NCI-H146 (cell line): ENCODE data around the gene ELL.

Experiments
- DNase-seq: peaks from one replicate; lab custom pipeline; 2025; lab: John Stamatoyannopoulos, UW

ELL gene

DNA sequence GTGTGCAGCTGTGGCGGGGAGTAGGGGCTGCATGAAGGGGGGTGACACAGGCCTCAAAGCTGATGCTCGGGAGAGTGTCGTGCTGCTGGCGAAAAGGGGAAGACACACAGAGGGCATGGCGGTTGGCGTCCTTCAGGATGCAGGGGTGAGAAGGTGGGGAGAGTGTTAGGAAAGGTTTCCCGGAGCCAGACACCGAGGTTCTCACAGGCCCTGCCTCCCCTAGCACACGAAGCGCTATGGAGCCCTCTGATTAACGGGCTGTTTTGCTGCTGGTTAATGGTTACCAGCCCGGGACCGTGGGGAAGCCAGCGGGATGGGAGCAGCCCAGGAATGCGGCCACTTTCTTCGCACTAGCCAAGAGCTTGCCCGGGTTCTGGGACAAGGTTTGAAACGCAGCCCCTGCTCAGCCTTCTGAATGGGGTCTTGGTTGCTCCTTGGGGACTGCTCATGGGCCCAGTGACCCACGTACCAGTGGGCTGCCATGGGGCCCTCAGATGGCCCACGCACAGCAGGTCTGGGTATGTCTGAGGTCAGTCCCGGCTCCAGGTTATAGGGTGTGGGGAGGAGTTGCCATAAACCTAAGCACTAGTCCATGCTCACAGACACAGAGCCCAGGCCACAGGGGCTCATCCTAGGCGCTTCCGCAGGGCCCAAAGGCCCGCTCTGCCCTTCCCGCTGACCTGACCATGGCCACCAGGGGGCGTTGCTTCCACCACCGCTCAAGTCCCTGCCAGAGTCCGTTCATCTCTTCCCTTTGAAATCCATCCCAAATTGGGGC lies 52.6 kb downstream of the ELL start:
- DNase-seq: peak; percentile 30

DNA sequence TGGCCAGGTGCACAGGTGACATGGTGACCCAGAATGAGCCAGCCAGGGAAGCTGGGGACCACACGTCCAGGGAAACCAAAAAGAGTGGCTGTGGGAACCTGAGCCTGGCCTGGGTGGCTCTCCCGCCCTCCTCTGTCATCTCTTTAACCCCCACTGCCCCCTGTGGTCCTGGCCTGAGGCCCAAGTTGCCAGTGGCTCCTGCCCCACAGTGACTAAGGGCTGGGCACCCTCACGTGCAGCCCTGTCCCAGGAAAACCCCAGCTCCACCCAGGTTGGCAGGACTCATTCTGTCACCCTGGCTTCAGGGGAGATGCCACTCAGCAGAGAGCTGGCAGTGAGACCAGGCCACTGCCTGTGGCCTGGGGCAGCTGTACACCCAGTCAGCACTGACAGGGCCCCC lies 53.4 kb downstream of the ELL start:
- DNase-seq: no peak

DNA sequence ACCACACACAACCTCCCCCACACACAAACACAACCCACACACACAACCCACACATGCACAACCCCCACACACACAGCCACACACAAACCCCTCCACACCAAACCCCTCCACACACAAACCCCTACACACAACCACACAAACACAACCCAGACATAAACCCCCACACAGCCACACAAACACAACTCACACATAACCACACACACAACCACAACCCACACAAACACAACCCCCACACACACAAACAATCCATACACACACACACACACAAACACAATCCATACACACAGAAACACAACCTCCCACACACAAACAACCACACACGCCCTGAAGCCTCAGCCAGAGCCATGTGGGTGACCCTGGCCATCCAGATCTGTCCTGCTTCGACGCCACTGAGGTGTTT lies 53.9 kb downstream of the ELL start:
- DNase-seq: no peak

DNA sequence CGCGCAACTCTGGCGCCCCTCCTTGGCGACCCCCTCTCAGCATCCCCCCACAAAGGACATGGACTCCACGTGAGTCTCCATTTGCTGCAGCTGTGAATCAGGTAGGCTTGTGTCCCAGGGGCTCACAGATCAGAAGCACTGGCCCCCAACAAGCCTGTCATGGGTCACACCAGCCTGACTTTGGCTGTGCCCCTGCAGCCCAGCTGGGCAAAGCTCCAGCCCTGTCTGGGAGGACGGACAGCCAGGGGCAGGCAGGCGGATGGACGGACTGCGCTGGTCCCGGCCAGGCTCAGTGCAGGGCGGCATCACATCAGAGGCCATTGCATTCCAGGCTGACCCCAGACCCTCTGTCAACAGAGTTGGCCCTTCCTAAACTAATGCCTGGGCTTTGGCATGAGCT lies 55.5 kb downstream of the ELL start:
- DNase-seq: no peak

DNA sequence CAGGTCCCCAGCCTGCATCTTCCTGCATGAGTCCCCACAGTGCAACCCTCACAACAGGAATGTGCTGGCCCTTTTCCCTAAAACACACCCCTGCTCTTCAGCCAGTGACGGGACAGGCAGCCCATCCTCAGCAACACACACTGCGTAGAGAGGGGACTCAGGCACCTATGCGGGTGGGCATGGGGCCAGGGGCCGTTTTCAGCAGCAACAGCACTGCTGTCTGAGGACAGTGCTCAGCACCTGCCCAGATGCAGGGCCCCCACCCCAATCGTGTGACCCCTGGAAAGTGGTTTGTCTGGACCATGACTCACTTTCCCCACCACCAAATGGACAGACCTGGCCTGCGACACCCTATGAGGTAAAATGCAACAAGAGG lies 55.9 kb downstream of the ELL start:
- DNase-seq: no peak

DNA sequence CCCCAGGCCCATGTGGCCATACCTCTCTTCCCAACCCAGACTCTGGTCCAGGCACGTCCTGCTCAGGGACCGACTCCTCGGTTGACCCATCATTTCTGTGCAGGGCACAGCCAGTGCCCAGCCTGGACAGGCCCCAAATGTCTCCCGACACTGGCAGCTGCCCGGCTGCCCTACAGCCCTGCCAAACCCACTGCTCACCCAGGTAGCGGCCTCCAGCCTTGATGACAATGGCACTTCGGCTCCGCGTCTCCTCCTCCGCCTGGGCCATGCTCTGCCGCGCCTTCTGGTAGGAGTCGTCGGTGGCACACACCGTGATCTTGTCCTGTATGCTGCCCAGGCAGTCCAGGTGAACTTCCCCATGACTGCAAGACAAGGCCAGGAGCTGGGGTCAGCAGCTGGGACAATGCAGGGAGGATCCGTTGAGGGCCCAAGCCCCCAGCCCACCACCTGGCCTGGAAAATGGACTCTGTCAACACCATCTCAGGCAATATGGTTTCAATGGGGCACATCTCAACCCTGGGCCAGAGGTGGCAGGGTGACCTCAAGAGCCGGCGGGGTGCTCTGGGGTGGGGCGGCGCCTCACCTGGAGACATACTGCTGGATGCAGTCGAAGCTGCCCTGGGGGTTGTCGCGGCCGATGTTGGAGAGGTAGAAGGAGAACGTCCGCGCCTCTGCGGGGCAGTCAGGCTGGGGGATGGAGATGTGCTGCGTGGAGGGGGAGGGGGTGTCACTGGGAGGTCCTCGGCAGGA lies 56.5 kb downstream of the ELL start:
- DNase-seq: no peak

DNA sequence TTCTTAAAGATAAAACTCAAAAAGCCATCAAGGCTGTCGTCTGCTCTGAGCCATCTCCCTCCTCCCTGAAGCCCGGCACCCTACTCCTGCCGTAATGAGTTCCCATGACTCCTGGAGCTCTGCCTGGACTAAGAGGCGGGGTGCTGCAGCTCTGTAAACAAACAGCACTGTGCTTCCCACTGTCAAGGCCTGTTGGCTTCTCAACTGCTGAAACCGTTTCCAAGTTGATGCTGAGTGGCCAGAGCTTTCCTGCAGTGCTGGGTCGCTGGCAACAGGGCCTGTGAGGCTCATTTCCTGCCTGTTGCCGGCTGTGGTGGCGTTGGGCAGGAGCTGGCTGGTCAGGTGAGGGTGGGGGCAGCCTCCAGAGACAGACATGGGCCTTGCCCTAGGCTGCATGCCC lies 57.2 kb downstream of the ELL start:
- DNase-seq: peak; percentile 79

DNA sequence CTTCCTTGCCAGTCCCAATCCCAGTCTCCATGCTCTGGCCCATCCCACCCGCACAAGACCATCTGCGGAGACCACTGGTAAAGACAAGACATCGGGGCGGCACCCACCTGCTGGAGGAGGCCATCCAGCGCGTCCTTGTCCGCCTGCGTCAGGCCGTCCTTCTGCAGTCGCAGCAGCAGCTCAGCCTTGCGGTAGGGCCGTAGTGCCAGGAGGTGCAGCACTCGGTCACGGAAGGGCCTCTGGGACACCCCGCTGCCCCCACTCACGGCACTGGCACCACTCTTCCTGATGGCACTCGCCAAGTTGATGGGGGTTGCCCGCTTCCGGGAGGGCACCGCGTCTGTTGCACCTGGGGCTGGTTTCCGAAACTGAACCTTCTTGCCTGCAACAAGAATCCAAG lies 60.4 kb downstream of the ELL start:
- DNase-seq: no peak

DNA sequence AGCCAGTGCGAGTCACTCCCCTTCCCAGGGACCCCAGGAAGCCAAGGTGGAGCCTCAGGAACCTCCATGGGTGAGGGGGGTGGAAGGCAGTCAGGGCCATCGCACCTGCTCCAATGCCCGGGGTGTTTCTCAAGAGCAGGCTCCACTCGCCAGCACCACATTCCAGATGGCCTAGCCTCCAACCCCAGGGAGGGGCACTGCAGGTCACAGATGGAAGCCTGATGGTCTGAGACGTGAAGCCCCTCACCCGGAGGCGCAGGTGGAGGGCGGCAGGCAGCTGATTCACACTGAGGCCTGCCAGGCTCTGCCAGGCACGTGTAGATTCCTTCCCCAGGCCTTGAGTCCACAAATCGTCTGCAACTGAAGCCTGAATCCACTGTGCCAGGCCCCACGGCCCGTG lies 61.0 kb downstream of the ELL start:
- DNase-seq: no peak

DNA sequence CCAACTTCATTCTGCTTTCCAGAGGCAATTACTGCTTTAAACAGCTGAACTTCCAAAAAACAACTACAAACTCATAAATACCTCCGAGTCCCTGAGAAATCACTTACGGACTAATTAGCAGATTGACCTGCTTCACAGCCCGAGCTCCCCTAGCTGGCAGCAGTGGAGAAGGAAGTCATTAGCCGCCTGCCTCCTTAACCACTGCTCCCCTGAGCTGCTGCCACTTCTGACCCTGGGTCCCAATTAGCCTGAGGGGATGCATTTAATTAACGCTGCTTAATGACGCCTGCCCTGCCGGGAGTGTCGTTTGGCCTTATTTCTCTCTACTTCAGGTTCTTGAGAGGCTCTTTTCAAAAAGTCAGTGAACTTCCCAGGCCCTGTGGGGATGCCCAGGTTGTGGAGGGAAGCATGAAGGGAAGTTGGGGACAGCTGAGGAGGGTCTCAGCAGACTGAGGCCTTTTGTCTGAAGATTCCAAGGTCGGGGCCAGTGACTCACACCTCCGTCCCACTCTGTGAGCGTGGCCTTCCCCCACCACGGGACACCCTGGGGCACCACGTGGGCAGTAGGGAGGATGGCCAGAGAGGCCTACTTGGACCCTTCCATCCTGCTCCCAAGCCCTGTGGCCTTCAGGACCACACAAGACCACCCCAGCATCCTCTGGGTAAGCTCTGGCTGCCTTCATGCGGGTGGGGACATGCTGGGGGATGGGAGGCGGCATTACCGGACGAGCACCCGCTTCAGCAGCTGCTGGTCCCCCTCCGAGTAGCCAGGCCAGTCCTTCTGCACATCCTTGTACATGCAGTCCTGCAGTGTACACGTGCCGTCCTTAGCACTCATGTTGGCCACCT lies 64.2 kb downstream of the ELL start:
- DNase-seq: peak; percentile 18

DNA sequence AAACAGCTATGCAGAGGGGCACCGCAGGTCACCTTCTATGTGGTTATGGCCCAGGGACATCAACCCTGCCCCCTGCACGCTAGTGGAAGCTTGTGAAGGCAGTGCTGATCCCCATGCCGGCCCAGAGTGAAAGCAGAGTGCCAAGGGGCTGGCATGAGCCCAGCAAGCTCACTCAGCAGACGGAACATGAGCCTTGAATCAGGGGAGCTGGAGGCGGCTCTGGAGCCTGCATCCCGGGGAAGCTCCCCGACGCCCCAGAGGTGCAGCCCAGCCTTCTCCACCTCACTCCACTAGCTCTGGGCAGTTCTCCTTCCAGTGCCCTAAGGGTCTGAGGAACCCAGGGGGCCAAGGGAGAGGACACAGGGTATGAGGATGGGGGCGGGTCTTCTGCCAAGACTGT lies 64.9 kb downstream of the ELL start:
- no peak for DNase-seq

DNA sequence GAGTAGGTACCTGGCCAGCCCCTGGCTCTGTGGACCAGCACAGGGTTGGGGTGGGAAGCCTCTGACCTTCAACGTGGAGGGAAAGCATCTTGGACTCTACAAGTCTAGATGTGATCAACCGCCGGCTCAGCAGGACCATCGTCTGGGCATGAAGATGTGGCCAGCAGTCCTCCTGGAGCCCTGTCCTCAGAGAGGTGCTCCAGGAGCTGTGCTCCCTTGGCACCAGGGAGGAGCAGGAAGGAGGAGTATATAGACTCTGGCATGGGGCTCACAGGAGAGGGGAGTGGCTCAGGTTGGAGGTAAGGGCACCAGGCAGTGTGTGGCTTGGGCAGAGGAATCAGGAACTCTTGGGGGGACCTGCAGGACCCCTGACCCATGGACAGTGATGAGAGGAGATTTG lies 65.6 kb downstream of the ELL start:
- DNase-seq: no peak

DNA sequence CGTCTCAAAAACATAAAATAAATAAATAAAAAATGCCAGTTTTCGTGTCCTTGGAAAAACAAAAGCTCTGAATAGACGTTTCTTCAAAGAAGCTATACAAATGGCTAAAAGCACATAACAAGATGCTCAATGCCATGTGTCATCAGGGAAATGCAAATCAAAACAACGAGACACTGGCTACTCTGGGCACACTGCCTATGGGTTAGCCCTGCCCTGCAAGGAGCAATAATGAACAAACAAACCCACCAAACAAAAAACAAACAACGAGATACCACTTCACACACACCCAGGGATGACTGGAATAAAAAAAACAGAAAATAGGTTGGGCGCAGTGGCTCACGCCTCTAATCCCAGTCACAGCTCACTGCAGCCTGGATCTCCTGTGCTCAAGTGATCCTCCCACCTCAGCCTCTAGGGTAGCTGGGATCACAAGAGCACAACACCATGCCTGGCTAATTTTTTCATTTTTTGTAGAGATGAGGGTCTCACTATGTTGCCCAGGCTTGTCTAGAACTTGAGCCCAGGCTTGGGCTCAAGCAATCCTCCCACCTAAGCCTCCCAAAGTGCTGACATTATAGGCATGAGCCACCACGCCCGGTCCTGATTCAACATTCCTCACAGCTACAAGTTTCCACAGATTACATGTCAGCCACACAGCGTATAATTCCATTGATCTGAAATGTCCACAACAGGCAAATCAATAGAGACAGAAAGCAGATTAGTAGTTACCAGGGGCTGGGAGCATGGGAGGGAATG lies 68.4 kb downstream of the ELL start:
- no peak for DNase-seq

DNA sequence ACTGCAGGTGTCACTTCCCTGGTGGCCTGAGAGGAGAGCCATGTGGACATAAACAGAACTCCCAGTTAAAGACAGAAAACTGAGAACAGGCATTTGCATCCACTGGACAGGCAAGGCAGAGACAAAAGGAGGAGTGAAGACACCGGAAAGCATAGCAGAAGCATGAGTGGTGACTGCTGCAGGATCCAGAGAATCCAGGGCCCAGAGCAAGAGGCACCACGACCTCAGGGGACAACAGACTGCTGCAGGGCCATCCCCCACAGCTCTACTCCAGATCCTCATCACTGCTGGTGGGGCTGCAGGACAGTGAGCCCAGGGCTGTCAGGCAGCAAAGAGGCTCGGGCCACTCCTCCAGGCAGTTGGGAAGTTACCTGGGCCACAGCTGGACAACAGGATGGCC lies 69.5 kb downstream of the ELL start:
- no peak for DNase-seq

DNA sequence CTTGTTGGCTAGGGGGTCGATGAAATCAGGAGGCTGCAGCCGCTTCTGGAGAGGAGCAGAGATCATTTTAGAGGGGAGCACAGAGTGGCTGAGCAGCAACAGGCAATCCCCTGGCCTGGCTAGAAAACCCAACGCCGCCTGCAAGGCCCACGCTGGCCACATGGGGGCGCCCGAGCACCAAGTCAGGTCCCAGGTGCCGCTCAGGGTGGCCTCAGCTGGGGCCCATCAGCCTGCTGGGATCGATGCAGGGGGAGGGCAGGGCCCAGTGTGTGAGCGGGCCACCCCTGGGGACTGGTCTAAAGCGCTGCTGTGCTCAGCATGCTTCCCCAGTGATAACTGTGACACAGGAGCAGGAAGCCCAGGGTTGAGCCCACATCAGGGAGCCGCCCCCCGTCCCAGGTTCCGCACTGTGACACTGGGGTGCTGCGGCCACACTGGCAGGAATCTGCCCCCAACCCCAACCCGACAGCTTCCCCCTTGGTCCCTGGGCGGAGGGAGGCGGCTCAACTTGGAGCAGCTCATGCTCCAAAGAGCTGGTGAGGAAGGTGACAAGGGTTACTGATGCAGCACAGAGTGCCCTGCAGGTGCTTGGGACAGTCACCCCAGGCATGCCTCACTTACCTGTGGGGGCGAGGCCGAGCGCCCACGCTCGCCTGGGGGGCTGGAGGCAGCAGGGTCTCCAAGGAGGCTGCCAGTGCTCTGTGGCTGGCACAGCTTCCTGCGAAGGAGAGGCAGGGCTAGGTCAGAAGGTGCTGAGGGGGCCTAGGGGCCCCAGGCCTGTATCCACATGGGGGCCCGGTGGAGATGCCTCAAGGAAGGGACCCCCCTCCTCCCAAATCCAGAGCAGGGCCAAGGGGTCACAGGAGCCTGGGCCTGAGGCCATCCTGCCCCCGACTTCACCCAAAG lies 70.7 kb downstream of the ELL start:
- peak; percentile 85 for DNase-seq

DNA sequence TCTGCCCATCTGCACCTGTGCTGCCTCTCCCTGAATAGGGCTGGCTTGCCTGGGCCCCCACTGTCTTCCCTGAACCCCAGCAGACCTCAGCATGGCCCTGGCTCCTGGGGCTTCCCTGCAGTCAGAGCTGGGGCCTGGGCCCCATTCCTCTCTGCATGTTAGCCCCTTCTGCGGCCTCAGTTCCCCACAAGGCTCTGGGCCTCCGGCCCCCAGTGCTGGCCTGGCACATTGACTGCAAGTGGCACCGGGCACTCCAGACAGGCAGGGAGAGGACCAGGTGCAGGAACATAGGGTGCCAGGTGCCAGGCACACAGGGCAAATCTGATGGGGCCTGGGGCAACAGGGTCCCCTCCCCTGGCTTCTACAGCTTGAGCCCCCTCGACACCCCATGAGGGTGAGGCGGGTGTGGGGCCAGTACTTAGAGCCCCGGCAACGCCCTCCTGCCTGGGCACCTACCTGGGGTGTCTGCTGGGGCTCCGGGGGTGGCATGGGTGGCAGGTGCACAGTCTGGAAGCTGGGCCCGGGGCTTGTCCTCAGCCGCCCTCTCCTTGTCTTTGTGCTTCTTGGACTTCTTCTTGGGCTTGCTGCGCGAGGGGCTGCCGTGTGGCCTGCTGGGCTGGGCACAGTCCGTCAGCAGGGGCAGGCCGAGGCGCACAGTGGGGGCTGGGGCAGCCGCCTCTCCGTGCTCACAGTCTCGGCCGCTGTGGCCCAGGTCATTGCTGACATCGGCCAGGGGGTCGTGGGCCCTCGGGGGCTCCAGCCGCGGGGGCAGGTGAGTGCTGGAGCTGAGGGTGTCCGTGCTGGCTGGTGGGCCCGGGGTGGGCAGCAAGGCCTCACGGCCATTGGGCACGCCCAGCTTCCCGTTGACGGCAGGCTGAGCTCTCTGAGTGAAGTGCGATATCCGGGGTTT lies 71.6 kb downstream of the ELL start:
- no peak for DNase-seq

DNA sequence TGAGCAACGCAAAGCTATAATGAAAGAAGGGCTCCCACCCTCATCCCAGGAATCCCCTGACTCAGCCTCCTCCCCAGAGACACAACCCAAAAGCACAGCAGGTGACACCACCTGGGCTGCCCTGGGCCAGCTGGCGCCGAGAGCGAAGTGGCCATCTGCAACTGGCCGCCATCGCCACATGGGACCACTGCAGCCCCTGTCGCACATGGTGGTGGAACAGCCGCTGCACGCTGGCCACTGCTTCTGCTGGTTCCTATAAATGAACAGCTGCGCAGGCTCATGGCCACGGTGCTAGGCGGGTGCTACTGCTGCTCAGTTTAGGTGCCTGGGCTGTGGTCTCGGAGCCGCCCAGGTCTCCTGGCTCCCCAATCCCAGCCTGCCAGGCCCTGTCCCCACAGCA lies 72.3 kb downstream of the ELL start:
- no peak for DNase-seq

DNA sequence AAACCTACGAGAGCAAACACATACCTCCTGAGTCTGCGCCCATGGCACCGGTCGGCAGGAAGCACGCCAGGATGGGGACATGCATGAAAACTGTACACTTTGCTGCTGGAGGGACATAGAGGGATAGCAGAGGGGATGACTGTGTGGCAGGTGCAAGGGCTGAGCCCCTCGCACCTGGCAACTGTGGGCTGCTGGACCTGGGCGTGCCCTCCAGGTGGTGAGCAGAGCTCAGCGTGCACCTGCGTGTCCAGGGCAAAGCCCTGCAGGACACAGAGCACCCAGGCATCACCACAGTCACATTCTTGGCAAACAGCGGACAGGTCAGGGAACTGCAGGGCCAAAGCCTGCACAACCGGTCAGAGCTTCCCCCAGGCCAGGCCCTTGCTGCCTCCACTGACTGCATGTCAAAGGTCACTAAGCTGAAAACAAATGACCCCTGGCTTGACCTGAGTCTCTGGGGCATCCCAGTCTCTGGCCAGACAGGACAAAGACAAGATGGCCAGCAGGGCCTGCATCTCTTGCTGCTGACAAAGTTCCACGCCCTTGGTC lies 75.0 kb downstream of the ELL start:
- peak; percentile 69 for DNase-seq

DNA sequence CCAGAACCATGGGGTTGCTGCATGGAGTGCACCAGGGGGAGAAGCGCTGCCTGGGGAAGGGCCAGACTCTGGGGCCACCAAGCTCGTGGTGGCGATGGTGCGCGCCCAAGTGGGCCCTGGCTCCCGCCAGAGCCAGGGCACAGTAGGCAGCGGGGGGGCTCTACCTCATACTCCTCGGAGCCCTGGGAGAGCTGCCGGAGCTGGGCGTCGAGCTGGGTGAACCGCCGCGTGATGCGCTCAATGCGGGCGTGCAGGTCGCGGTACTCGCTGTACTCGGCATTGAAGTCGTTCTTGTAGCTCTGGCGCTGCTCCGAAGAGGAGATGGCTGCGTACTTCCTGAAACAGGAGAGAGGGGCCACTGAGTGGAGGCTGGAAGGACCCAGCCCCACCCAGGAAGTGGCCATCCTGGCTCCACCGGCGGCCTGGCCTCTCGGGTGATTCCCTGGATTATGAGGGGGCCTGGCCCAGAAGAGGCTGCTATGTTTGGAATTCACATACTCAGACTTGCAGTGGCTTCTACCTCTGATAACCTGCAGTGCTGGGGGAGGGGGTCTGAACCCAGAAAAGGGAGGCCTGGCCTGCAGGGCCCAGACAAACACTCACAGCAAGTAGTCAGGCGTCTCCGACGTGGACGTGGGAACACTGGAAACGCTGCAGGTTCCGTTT lies 75.6 kb downstream of the ELL start:
- no peak for DNase-seq
